Measurements from ENCODE around the gene ASCL5.

Gene ASCL5

GRCh38 chr1:201096977-201097856 lies 29.8 kb downstream of the ASCL5 start:
- POLR2A ChIA-PET, result no interaction called here
- CTCF ChIA-PET, result interaction anchor here (0.8 to 8.8 kb wide), 5 partner anchors 12 to 475 kb away, joined by 3 to 76 read pairs (median 3); no protein-coding TSS in a partner anchor
- no peak overlapping the region for H3K4me3 ChIP-seq (ENCODE audit: low read depth, low read length)
- TF ChIP-seq, protein P1, sequence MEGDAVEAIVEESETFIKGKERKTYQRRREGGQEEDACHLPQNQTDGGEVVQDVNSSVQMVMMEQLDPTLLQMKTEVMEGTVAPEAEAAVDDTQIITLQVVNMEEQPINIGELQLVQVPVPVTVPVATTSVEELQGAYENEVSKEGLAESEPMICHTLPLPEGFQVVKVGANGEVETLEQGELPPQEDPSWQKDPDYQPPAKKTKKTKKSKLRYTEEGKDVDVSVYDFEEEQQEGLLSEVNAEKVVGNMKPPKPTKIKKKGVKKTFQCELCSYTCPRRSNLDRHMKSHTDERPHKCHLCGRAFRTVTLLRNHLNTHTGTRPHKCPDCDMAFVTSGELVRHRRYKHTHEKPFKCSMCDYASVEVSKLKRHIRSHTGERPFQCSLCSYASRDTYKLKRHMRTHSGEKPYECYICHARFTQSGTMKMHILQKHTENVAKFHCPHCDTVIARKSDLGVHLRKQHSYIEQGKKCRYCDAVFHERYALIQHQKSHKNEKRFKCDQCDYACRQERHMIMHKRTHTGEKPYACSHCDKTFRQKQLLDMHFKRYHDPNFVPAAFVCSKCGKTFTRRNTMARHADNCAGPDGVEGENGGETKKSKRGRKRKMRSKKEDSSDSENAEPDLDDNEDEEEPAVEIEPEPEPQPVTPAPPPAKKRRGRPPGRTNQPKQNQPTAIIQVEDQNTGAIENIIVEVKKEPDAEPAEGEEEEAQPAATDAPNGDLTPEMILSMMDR (IDR thresholded peaks at IDR 0.05; ENCODE audit: insufficient read depth, low read length, missing control alignments), result no peak
- DNase-seq (ENCODE audit: low read depth, low spot score), result no peak

- ChIA-PET CTCF (interaction anchor here (0.8 to 8.8 kb wide), 6 partner anchors 11 to 129 kb away, joined by 3 to 76 read pairs (median 3); no protein-coding TSS in a partner anchor), POLR2A (no interaction called here)
- H3K4me3 ChIP-seq (ENCODE audit: low read depth, low read length), result no peak overlapping the region
- DNase-seq (ENCODE audit: low read depth, low spot score), result no peak
- TF ChIP-seq, protein P1 (IDR thresholded peaks at IDR 0.05; ENCODE audit: insufficient read depth, low read length, missing control alignments), result no peak
Observed at GRCh38 chr1:201096041-201096461, 30.9 kb downstream of the ASCL5 start.

DNA sequence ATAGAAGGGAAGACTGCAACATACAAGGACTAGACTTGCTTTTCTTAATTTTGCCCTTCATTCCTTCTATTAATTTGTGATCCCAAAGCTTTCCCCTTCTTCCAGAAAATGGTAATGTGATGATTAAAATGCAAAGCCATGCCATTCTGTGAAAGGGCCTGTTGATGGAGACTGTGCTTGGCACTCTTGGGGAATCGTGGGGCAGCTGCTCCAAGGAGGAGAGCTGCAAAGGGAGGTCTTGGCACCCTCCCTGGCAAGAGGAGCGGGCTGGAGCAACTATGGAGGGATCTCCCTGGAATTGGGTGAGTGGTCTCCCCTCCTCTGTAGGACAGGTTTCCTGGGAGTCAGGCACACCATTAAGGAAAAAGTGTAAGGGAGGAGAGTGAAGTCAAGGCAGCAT lies 31.4 kb downstream of the ASCL5 start:
- TF ChIP-seq, protein P1 (IDR thresholded peaks at IDR 0.05; ENCODE audit: insufficient read depth, low read length, missing control alignments), result no peak
- no peak for DNase-seq (ENCODE audit: low read depth, low spot score)
- POLR2A ChIA-PET, result no interaction called here
- H3K4me3 ChIP-seq (ENCODE audit: low read depth, low read length), result no peak overlapping the region
- CTCF ChIA-PET, result interaction anchor here (1.0 to 8.8 kb wide), 4 partner anchors 11 to 129 kb away, joined by 3 to 76 read pairs (median 9); no protein-coding TSS in a partner anchor

GRCh38 chr1:201094832-201095231 lies 32.2 kb downstream of the ASCL5 start:
- ChIA-PET CTCF (interaction anchor here (8.8 kb wide), 1 partner anchor 10 kb away, joined by 76 read pairs; no protein-coding TSS in a partner anchor), POLR2A (no interaction called here)
- TF ChIP-seq, protein P1 (IDR thresholded peaks at IDR 0.05; ENCODE audit: insufficient read depth, low read length, missing control alignments), result no peak
- no peak overlapping the region for H3K4me3 ChIP-seq (ENCODE audit: low read depth, low read length)
- no peak for DNase-seq (ENCODE audit: low read depth, low spot score)

DNA sequence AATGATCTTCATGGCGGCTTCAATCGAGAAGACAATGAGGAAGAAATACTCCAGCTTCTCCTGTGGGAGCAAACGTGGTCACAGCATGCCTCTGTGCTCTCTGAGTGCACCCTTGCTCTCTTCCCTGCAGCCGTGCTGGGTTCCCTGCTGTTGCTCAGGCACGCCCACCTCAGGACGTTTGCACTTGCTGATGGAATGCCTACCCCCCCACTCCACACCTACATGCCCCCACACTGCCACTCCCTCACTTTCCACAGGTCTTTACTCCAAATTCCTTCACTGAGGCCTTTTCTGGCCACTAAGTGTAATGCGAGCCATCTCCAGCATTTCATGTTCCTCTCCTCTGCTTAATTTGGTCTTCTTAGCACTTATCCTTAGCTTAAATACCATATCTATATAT lies 33.0 kb downstream of the ASCL5 start:
- no peak overlapping the region for H3K4me3 ChIP-seq (ENCODE audit: low read depth, low read length)
- ChIA-PET POLR2A (no interaction called here), CTCF (interaction anchor here (8.8 kb wide), 1 partner anchor 9 kb away, joined by 76 read pairs; no protein-coding TSS in a partner anchor)
- TF ChIP-seq, protein P1 (IDR thresholded peaks at IDR 0.05; ENCODE audit: insufficient read depth, low read length, missing control alignments), result no peak
- DNase-seq (ENCODE audit: low read depth, low spot score), result no peak

DNA sequence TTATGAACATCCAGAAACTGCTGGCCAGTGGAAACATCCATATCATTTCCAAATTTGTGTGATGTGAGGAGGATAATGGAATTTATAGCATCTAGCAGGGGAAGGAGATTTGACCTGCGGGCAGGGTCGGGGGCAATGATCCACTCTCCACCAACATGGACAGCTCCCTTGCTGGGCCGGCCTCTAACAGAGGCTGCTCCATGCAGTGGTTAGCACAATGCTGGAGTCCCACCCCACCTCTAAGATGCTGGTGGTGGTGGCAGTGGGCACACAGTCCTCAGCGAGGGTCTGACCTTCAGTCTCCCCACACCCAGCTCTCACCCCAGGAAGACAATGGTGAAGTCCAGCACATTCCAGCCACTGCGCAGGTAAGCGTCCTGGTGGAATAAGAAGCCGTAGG lies 33.4 kb downstream of the ASCL5 start:
- ChIA-PET CTCF (interaction anchor here (8.8 kb wide), 1 partner anchor 9 kb away, joined by 76 read pairs; no protein-coding TSS in a partner anchor), POLR2A (no interaction called here)
- no peak for DNase-seq (ENCODE audit: low read depth, low spot score)
- TF ChIP-seq, protein P1 (IDR thresholded peaks at IDR 0.05; ENCODE audit: insufficient read depth, low read length, missing control alignments), result no peak
- no peak overlapping the region for H3K4me3 ChIP-seq (ENCODE audit: low read depth, low read length)

All from AG04449 (cell line).